Measurements from ENCODE around the gene SCYGR5.

- TF ChIP-seq CTCF (conservative IDR thresholded peaks at IDR 0.05; ENCODE audit: low read depth, low read length) (no peak), EZH2 (IDR thresholded peaks at IDR 0.05; ENCODE audit: borderline replicate concordance, low read depth, low read length, poor library complexity, severe bottlenecking) (no peak)
These were observed 11.2 kb upstream of the SCYGR5 start for GRCh38 chr2:227655454-227655853.

Measured in A673 (cell line).